Medulla oblongata (tissue), 1 donor: ENCODE measurements around the gene MRPL48.
"Not testable (repeated sequence)": the region's sequence is repeated elsewhere in the genome, so short reads cannot be mapped to it uniquely, and the experiment has no call there.

Source experiments
- DNase-seq: peaks from one replicate; pipeline ENCODE4 v3.0.0-alpha.2; 2015; ENCODE audit errors: extremely low spot score

MRPL48 gene

DNA sequence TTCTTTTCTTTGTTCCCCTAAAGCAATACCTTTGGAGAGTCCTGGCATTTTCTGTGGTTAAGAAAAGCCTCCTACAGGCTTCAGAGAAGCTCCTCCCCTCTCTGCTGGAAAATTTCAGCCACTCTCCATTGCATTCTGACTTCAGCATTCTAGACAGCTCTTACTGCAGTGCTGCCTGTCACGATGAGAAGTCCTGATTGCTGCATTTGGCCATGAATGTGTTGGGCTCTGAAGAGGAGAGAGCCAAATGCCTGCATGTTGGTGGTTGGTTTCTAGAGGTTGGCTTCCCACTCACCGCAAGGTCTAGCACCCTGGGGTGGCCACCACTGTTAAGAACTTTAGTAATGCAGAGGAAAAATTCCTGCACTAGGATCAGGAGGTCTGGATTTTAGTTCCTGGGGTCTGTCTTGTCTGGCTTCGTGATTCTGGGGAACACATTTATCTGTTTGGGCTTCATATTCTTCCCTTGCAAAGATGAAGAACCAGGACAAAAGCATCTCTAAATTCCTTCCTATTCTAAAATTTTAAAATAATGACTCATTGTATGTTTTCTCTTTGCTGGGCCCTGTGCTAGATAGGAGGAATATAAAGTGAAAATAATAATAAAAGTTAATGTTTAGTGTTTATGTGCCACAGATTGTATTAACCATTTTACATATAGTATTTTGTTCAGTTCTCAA is 50.9 kb downstream of the MRPL48 start:
- no peak for DNase-seq

DNA sequence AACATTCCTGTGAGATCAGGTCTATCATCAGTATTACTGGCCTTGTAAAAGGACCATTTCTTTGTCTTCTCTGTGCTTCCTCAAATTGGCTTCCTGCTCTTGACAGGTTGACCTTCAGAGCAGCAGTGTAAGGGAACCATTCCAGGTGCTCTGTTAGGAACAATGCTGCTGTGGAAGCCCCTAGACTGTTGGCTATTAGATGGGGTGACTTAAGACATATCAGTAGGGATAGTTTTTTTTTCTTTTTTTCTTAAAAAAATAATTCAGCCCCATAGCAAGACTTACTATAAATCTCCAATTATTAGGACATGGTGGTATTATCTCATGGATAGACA is 51.4 kb downstream of the MRPL48 start:
- no peak for DNase-seq

DNA sequence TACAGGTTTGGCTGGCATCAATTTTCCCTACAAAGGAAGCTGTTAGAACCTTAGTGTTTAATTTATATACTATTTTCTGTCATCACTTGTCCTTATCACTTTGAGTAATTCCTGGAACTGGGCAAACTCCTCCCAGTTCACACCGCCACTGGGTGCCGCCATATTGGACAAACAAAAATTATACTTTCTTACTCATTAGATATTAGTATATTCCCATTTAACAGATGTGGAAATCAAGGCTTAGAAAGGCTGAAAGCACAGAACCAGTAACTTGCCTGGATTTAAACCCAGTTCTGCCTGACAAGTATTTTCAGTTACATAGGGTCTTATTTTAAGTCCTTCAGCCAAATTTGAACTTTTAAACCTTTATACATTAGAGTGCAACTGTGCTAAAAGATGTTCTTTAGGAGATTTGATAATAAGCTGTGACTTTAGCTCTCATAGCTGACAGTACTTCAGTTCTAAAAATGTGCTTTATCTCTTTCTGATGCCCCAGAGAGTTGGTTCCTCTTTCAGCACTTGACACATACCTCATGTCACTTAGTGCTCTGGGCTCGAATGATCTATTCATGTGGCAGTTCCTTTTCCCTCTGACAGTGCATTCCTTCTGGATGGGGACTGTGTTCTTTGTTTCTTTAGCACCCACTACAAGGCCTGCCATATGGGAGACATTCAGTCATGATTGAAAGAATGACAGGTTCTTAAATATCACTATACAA is 63.5 kb downstream of the MRPL48 start:
- DNase-seq, result peak; percentile 41

DNA sequence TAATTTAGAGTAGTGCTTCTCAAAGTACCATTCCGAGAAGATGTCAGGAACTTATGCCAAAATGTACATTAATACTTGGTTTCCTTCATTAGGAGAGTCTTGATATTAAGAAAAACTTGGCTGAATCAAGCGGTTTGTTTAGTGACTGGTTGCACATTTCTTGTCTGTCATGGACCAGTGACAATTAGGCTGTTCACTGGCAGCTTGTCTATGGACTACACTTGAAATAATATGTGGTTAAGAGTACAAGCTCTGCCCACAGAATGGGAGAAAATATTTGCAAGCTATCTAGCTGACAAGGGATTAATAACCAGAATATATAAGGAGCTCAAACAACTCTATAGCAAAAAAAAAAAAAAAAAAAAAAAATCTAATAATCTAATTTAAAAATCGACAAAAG is 64.4 kb downstream of the MRPL48 start:
- peak; percentile 11 for DNase-seq

DNA sequence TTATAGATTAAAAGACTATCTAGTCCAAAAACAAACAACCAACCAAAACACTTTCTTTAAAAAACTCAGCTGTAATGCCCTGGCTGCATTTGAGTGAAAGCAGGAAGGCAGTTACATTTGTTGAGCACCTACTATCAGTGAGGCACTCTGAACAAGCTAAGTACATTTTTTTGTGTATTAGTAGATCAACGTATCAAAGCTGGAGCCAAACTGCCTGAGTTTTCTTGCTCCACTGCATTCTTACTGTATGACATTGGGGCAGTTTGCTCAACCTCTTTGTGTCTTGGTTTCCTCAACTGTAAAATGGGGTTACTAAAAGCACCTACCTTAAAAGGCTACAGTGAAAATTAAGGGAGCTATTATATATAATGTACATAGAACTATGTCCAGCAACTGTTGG is 67.0 kb downstream of the MRPL48 start:
- DNase-seq, result no peak

DNA sequence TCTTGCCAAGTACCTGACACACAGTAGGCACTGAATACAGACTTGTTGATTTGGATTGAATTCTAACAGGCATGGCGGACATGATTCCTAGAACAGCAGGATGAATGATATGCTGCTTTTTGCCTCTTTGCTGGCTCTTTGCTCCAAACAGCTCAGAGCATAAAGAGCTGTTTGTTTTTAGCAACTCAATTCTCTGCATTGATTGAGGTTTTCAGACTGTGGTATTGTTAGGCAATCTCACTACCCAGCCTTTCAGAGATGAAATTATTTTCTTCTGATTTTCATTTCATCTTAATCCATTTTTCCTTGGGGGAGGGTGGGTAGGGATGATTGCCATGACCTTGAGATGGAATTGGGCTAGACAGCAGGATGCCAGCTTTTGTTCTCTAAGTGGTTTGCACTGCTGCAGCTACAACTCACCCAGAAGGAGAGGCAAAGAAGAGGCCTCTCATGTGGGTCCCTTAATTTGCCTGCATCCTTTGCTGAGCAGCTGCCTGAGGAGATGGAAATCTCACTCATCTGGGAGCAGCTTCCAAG is 68.4 kb downstream of the MRPL48 start:
- peak; percentile 87 for DNase-seq

DNA sequence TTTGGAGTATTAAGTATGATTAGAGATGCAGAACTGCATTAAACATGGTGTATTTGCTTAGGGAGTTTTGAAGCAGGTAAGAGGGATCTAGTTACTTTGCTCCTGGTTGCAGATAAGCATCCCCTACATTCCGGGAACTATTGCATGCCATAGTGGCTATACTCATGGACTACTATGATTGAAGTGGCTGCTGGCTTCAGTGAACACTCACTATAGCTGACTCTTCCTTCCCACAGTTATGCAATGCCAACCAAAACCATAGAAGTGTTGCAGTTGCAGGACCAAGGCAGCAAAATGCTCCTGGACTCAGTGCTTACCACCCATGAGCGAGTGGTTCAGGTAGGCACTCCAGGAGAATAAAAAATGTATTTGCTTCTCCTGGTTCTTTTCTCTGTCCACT is 72.0 kb downstream of the MRPL48 start:
- no peak for DNase-seq

DNA sequence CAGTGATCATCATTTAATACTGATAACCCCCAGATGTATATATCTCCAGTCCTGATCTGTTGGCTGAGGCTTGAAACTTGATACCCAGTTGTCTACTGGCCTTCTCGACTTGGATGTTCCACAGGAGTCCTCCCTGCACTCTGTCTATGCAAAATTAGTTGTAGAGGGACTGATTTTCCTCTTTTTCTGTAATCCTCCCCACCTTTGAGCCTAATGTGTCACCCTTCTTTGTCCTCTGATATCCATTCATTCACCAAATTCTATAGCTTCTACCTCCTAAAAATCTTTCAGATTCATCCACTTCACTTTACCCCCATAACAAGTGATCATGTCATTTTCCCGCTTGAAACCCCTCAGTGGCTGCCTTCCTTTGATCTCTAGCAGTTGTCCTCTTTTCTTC is 72.5 kb downstream of the MRPL48 start:
- no peak for DNase-seq

DNA sequence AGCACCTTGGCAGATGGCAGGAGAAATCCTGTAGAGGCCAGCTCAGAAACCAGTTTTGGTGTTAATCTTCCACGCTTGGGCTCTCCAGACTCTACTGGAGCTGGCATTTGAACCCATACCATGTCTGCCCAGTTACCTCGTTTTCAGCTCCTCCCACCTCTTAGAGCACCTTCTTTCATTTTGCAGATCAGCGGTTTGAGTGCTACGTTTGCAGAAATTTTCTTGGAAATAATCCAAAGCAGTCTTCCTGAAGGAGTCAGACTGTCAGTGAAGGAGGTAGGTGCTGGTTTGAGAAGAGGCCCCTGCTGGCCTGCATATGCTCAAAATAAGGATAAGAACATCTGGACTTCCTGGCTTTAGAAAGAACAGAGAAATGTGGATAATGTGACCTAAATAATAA is 75.3 kb downstream of the MRPL48 start:
- no peak for DNase-seq

DNA sequence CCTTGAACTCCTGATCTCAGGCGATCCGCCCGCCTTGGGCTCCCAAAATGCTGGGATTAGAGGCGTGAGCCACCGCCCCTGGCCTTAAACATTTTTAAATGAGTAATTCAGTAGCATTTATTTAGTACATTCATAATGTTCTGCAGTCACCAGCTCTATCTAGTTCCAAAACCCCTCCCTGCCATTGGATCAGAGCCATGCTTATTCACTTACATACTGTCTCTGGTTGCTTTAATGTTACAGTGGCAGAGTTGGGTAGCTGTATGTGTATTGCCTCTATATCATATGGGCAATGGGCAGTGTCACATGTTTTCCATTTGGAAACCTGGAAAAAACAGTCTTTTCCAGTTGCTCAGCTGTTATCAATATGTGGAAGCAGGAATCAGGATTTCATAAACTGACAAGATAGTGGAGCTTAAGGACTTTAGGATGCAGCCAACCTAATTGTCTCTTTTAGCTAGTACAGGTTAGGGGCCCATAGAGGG is 78.5 kb downstream of the MRPL48 start:
- DNase-seq, result no peak

DNA sequence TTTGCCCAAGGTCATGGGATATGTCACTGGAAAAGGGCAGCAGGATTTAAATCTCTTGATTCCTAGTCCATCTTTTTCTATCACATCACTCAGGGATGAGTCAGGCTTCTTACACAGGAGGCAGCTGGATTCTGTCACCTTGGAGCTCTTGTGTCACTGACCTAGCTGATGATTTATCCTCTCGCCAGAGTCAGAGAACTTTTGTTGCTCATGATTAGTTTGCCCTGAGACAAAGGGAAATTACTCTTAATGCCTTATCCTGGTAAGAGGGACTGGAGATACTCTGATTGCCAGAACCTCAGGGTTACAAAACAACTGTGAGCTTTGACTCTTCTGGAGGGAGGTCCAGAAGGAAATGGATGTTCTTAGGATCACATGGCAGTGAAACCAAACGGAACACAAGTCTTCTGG is 78.9 kb downstream of the MRPL48 start:
- no peak for DNase-seq

DNA sequence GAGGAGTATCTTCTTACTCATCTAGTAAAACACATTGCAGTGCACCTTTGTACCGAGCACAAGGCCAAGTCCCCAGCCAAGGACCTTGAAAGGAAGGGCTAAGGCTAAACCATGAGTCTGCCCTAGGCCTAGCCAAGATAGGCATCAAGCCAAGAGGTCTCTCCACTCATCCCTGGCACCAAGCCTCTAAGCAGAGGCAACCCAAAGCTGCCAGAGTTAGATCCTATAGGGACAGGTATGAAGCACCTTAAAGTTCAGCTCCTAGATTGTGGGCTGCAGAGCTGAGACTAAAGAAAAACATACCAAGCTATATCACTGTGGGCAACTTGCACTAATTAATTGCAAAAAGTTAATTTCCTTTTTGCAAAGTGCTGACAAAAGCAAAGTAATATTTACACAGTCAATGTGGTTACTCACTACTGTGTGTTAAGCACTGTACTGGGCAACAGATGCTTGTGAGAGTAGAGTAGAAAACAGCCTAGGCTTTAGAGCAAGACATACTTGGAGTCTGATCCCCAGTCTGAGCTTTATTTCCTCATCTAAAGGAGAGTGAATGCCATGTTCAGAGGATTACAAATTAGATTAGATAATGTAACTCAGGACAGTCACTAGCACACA is 81.8 kb downstream of the MRPL48 start:
- no peak for DNase-seq

DNA sequence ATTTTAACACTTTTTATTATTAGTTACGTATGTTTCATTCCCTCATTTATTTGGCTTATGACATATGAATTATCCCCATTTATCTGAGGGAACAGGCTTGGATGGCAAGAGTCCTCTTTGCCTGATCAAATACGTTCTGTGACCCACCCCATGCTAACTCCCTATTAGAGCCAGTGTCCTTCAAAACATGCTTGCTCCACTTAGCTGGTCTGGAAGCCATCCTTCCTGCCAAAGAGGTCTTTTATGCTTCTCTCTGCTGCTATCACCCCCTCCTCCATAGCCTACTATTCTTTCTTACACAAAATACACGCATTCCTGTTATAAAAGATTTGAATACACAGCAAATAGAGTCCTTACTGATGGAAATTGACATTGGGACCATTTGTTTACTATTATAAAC is 82.6 kb downstream of the MRPL48 start:
- DNase-seq, result no peak

DNA sequence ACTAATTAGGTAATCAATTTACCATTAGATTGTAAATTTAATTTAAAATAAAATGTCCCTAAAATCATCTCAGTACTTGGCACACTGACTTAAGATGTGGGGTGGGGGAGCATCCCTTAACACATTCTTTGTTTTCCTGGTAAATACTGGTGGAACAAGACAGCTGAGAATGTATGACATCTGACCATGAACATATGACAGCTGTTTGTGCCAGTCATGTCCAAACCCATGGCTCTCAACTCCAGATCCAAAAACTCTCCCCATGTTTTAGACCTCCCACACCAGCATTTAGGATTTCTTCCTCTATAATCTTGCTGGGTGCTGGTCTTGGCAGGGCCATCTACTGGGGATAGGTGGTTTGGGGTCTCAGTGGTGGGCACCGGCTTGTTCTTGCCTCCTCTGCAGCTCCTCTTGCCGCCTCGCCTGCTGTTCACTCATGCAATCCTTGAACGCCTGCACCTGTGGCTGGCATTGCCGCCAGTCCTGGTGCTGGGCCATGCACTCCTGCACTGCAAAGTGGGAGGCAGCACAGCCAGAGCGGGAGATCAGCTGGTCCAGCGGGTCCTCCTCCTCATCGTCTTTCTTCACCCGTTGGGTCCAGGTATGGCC is 85.2 kb downstream of the MRPL48 start:
- DNase-seq, result no peak

DNA sequence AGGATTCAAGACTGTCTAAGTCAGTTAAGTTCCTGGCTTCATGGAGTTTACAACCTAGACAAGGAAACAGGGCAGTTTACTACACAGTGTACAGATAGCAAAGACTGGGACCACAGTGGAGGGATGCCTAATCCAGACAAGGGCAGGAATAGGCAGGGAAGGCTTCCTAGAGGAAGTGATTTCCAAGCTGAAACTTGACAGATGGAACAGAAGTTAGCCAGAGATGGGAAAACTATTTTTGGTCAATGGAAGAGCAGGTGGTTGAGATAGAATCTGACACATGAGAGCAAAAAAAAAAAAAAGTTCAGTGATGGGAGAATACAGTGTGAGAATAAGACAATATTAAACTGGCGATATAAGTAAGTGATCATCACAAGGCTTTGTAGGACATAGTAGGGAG is 87.7 kb downstream of the MRPL48 start:
- no peak for DNase-seq

DNA sequence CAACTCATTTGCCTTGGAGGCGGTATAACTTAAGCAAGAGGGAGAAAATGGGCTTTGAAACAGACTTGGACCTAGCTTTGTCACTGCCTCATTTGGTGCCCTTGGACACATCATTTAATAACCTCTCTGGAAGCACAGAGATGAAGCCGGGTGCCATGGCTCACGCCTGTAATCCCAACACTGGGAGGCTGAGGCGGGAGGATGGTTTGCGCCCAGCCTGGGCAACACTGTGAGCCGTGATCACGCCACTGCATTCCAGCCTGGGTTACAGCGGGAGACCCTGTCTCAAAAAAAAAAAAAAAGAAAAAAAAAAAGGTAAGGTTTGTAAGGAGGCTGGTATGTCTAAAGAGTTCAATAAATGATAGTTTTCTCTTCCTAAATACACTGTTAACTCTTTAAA is 88.2 kb downstream of the MRPL48 start:
- no peak for DNase-seq

DNA sequence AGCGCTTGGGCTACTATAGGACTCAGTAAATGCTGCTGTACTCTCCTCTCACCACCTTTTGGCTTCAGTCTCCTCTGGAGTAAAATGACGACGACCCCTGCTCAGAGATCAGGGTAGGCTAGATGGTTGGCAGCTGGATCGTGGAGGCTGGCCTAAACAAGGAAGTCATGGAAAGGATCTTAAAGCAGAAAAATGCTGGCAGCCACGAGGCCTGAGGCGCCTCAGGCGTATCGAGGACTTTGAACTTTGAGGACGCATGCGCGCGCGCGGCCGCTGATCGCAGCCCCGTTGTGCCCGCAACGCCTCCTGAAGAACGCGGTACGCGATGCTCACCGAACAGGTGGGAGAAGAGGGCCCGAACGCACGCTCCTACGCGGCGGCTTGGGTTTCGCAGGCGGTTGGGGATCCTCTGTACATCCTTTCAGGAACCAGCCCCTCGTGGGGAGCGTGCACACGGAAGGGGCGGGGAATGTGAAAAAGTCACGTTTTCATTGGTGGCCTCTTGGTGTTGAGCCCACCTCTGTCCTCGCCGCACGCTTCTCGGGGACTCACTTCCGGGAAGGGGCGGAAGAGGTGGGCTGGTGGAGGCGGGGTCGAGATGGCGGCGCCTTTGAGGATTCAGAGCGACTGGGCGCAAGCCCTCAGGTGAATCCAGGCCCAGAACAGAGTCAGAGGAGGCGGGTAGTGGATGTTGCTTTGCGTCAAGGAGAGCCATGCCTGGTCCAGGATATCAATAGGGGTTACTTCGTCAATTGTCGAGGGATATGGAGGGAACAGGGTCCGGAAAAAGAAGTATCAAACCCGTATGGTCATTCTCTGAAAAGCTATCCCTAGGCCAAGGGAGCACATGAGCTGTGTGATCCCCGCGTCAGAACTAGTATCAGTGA is 89.0 kb downstream of the MRPL48 start, which contains the start of the genes COA4 and PAAF1:
COA4 (minus strand) TSS at position 423 of the 887 bp plus-strand sequence. CDS start 3,468 bp downstream, outside the sequence.
PAAF1 (plus strand) TSS at position 576 of the 887 bp plus-strand sequence; CDS start at position 599, 23 bp downstream.
- DNase-seq, result peak; percentile 99

DNA sequence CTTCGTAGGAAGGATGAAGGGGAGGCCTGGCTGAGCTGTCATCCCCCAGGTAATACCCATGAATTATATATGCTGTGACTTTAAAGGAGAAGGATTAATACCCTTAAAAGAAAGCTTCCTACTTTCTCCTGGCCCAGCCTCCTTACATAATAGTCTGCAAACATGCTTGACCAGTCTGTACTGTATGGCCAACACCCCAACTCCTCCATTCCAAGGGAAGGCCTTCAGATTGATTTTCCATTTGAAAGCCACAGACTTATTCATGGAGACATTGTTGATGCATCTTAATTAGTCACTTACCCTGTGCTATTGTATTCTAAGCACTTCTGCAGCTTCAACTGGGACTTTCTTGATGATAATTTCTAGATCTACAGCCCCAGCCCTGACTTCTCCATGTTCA is 91.1 kb downstream of the MRPL48 start:
- DNase-seq, result no peak

DNA sequence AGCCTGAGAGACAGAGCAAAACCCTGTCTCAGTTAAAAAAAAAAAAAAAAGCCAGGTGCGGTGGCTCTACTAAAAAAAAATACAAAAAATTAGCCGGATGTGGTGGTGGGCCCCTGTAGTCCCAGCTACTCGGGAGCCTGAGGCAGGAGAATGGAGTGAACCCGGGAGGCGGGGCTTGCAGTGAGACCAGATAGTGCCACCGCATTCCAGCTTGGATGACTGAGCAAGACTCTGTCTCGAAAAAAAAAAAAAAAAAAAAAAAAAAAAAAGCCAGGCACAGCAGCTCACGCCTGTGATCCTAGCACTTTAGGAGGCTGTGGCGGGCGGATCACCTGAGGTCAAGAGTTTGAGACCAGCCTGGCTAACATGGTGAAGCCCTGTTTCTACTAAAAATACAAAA is 92.8 kb downstream of the MRPL48 start:
- DNase-seq, result not testable (repeated sequence)

DNA sequence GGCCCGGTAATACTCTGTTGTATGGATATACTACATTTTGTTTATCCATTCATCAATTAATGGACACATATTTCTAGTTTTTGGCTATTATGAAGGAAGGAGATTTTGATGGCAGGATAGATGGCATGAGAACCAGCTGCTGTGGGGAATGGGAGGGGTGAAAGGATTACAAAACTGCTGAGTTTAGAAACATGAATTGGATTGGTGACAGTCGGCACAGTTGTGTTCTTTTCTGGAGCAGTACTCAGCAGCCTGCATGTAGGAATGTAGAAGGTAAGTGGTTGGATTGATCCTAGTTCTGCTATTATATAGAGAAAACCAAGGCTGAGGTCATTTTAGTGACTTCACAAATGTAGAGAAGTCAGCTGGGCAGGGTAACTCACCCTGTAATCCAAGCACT is 96.2 kb downstream of the MRPL48 start:
- DNase-seq, result no peak

DNA sequence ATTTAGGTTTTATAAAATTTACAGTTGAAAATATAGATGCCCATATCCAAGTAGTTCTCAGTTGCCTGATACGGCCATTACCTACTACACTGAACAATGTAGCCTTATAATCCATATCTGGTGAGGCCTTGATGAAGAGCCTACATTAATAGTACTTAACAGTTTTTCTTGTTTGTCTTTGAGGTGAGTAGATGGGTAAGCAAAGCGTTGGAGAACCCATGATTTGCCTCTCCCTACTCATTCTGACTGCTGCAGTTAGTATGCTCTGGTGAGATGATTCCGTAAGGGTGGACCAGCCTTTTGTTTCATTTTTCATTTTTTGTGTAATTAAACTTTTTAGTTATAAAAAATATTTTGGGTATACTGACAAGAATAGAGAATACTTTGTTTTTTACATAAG is 100.6 kb downstream of the MRPL48 start:
- no peak for DNase-seq
